Peyer's patch (tissue), 4 donors: ENCODE data around the gene SLC25A22. TPM values are rescaled to one million over a fixed set of nuclear protein-coding genes. Genes with fewer than 3 reads are reported as not detected.

Experiments used
- small RNA-seq, 2 donors: library from RNA; depleted of rRNA; stranded (forward); fragments of <200 nt; gene quantifications; one replicate each; pipeline ENCODE3, GENCODE V24; 2016
- total RNA-seq, 4 donors: library from RNA; depleted of rRNA; stranded (reverse); fragments of >200 nt; gene quantifications; one replicate each; pipeline ENCODE4 v1.1.0, GENCODE V29; 2016

Gene SLC25A22
- total RNA-seq, 4 donors from 2014 or later: 14.2 to 22.0 (median 16.6) TPM

Small RNAs within 50 kb of the gene (small RNA-seq; reads per million reads assigned to genes)
- 0 reads per million in 2 donors for gene SNORA52

Other genes with a start within 250 kb of the SLC25A22 start
- gene LMNTD2, start 237.5 kb downstream of the SLC25A22 start, total RNA-seq: 10 to 100 TPM in 3 of 4 donors, 1 to 10 TPM in 1; 6.6 to 32.9 (median 14.1) TPM
- gene RASSF7, start 237.3 kb downstream of the SLC25A22 start, total RNA-seq: 100 to 1,000 TPM in 3 of 4 donors, 10 to 100 TPM in 1; 80.9 to 340 (median 172) TPM
- 10 to 100 TPM; 48.4 to 88.0 (median 57.8) TPM for gene PHRF1, start 221.8 kb downstream of the SLC25A22 start, total RNA-seq
- 10 to 100 TPM; 28.1 to 80.9 (median 58.4) TPM for gene IRF7, start 182.3 kb downstream of the SLC25A22 start, total RNA-seq
- 1,000 to 10,000 TPM in 3 of 4 donors, 10 to 100 TPM in 1; 77.6 to 1,696 (median 1,274) TPM for gene CDHR5, start 173.3 kb downstream of the SLC25A22 start, total RNA-seq
- 10 to 100 TPM in 1 of 4 donors, not detected in 3; 12.6 TPM for gene SCT, start 171.1 kb downstream of the SLC25A22 start, total RNA-seq
- 1 to 10 TPM in 2 of 4 donors, not detected in 2; 1.6 to 3.0 TPM for gene DRD4, start 161.0 kb downstream of the SLC25A22 start, total RNA-seq
- 10 to 100 TPM; 14.9 to 56.2 (median 47.0) TPM for gene DEAF1, start 103.1 kb downstream of the SLC25A22 start, total RNA-seq
- 10 to 100 TPM; 10.7 to 58.9 (median 44.5) TPM for gene TMEM80, start 102.5 kb downstream of the SLC25A22 start, total RNA-seq
- gene EPS8L2, start 92.0 kb downstream of the SLC25A22 start, total RNA-seq: 100 to 1,000 TPM; 258 to 710 (median 672) TPM
- gene TALDO1, start 50.8 kb downstream of the SLC25A22 start, total RNA-seq: 100 to 1,000 TPM; 140 to 175 (median 149) TPM
- 10 to 100 TPM; 47.6 to 81.7 (median 52.9) TPM for gene GATD1, start 20.8 kb downstream of the SLC25A22 start, total RNA-seq
- gene CEND1, start 8.2 kb downstream of the SLC25A22 start, total RNA-seq: not detected
- 10 to 100 TPM; 29.1 to 83.3 (median 70.2) TPM for gene PIDD1, start 7.0 kb upstream of the SLC25A22 start, total RNA-seq
- 1,000 to 10,000 TPM in 1 of 4 donors, 100 to 1,000 TPM in 3; 261 to 1,717 (median 510) TPM for gene RPLP2, start 11.7 kb upstream of the SLC25A22 start, total RNA-seq
- gene PNPLA2, start 20.6 kb upstream of the SLC25A22 start, total RNA-seq: 100 to 1,000 TPM in 3 of 4 donors, 10 to 100 TPM in 1; 71.8 to 254 (median 163) TPM
- gene CRACR2B, start 29.6 kb upstream of the SLC25A22 start, total RNA-seq: 100 to 1,000 TPM in 3 of 4 donors, 10 to 100 TPM in 1; 44.0 to 175 (median 110) TPM
- 100 to 1,000 TPM; 102 to 277 (median 237) TPM for gene CD151, start 34.7 kb upstream of the SLC25A22 start, total RNA-seq
- 10 to 100 TPM; 37.8 to 67.1 (median 44.8) TPM for gene POLR2L, start 44.2 kb upstream of the SLC25A22 start, total RNA-seq
- 10 to 100 TPM; 20.0 to 52.1 (median 38.4) TPM for gene TSPAN4, start 44.6 kb upstream of the SLC25A22 start, total RNA-seq
- 10 to 100 TPM; 50.6 to 72.6 (median 57.2) TPM for gene CHID1, start 112.5 kb upstream of the SLC25A22 start, total RNA-seq
- gene AP2A2, start 127.6 kb upstream of the SLC25A22 start, total RNA-seq: 100 to 1,000 TPM; 103 to 383 (median 136) TPM
- gene MUC6, start 238.4 kb upstream of the SLC25A22 start, total RNA-seq: not detected